Loucy (cell line): Measurements from ENCODE around the gene ATG10.

Experiments used
- H2AFZ ChIP-seq: fragments of 200-600 bp; sonication (generic); 2 replicates; pipeline ENCODE4 v1.6.0; 2016; ENCODE audit warnings: antibody characterized with exemption, mild to moderate bottlenecking, low read length, moderate library complexity
- H3F3A ChIP-seq: fragments of 200-600 bp; 2 replicates; pipeline ENCODE4 v1.6.0; 2016; ENCODE audit warnings: antibody characterized with exemption, low read depth, mild to moderate bottlenecking
- H3K27me3 ChIP-seq: fragments of 200-600 bp; sonication (generic); 2 replicates; pipeline ENCODE4 v1.6.1; 2014; ENCODE audit warnings: low read length, mild to moderate bottlenecking; ENCODE audit not compliant: insufficient read depth, poor library complexity, severe bottlenecking
- H3K36me3 ChIP-seq: fragments of 200-600 bp; sonication (generic); 2 replicates; pipeline ENCODE4 v1.6.1; 2016; ENCODE audit warnings: low read length; ENCODE audit not compliant: insufficient read depth
- H3K4me1 ChIP-seq: fragments of 200-600 bp; sonication (generic); 2 replicates; pipeline ENCODE4 v1.5.1; 2014; ENCODE audit warnings: low read length, mild to moderate bottlenecking; ENCODE audit not compliant: insufficient read depth, poor library complexity, severe bottlenecking
- H3K4me2 ChIP-seq: fragments of 200-600 bp; sonication (generic); 2 replicates; pipeline ENCODE4 v1.6.0; 2014; ENCODE audit warnings: antibody characterized with exemption, low read length, low read depth, mild to moderate bottlenecking; ENCODE audit not compliant: poor library complexity, severe bottlenecking
- H3K4me3 ChIP-seq: fragments of 200-600 bp; sonication (generic); 2 replicates; pipeline ENCODE4 v1.5.1; 2014; ENCODE audit warnings: low read length, mild to moderate bottlenecking, mixed read lengths; ENCODE audit not compliant: poor library complexity, severe bottlenecking
- H3K79me2 ChIP-seq: fragments of 200-600 bp; sonication (generic); 2 replicates; pipeline ENCODE4 v1.6.1; 2014; ENCODE audit warnings: low read length; ENCODE audit not compliant: insufficient read depth
- H3K9ac ChIP-seq: fragments of 200-600 bp; sonication (generic); 2 replicates; pipeline ENCODE4 v1.6.0; 2014; ENCODE audit warnings: mild to moderate bottlenecking, low read depth, low read length, moderate library complexity; ENCODE audit not compliant: poor library complexity, severe bottlenecking
- H3K9me2 ChIP-seq: fragments of 200-600 bp; sonication (generic); replicated peaks from 2 replicates; pipeline ENCODE4 v1.6.1; 2016; ENCODE audit warnings: low read depth, low read length, mixed read lengths
- H3K9me3 ChIP-seq: fragments of 200-600 bp; sonication (generic); 2 replicates; pipeline ENCODE4 v1.6.1; 2014; ENCODE audit warnings: mild to moderate bottlenecking, antibody characterized with exemption, low read length, low read depth; ENCODE audit not compliant: insufficient read depth
- H4K20me1 ChIP-seq: fragments of 200-600 bp; sonication (generic); 2 replicates; pipeline ENCODE4 v1.6.0; 2014; ENCODE audit warnings: antibody characterized with exemption, low read length, mild to moderate bottlenecking; ENCODE audit not compliant: insufficient read depth, poor library complexity, severe bottlenecking
- EZH2phosphoT487 ChIP-seq: fragments of 200-600 bp; IDR thresholded peaks from 2 replicates; pipeline ENCODE4 v1.6.1; 2018; ENCODE audit warnings: antibody characterized with exemption, mild to moderate bottlenecking, moderate library complexity, borderline replicate concordance
- TF ChIP-seq, protein P1 (sequence below): fragments of 200-600 bp; sonication (generic); conservative IDR thresholded peaks from 2 replicates; pipeline ENCODE4 v1.5.1; 2014; ENCODE audit warnings: mild to moderate bottlenecking, antibody characterized with exemption, low read length

ATG10 gene

DNA sequence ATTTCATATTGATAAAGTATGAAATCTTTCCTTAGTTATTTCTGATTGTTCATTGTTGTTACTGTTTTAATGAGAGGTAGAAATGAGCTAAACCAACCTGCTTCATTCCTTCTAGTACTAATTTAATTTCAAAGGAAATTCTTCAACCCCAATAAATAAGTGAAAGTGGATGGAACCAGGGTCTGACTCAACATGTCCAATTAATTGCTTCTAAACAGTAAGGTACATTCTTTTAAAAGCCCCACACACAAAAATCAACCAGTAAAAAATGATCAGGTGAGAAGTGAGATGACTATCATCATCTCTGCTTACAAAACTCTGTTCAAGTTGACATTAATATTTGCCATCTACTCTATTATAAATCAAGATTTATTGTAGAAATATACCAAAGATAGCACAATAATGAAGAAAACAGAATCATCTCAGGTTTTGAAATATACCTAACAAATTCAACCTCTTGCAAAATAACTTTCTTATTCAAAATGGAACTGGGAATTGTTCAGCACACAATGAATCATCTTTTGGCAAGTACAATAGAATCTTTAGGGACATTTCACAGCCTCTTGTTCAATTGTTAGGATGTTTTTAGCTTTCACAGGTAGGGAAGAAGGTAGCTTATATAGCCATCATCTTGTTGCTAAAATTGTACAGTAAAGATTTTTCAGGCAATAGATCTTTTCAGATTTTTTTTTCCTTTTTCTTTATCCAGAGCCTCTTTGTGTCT, 191.8 kb downstream of the ATG10 start:
- H3K9me2 ChIP-seq = no peaks in the 10 kb centered on the region
- no peaks in the 10 kb centered on the region for H3K9me3 ChIP-seq
- no peak overlapping the region for H2AFZ ChIP-seq
- no peak overlapping the region for H3K4me2 ChIP-seq
- no peak overlapping the region for H3K9ac ChIP-seq
- no peaks in the 10 kb centered on the region for H3K36me3 ChIP-seq
- no peaks in the 10 kb centered on the region for H3K79me2 ChIP-seq
- H3K27me3 ChIP-seq = no peaks in the 10 kb centered on the region
- H3K4me3 ChIP-seq = no peak overlapping the region
- TF ChIP-seq, protein P1, sequence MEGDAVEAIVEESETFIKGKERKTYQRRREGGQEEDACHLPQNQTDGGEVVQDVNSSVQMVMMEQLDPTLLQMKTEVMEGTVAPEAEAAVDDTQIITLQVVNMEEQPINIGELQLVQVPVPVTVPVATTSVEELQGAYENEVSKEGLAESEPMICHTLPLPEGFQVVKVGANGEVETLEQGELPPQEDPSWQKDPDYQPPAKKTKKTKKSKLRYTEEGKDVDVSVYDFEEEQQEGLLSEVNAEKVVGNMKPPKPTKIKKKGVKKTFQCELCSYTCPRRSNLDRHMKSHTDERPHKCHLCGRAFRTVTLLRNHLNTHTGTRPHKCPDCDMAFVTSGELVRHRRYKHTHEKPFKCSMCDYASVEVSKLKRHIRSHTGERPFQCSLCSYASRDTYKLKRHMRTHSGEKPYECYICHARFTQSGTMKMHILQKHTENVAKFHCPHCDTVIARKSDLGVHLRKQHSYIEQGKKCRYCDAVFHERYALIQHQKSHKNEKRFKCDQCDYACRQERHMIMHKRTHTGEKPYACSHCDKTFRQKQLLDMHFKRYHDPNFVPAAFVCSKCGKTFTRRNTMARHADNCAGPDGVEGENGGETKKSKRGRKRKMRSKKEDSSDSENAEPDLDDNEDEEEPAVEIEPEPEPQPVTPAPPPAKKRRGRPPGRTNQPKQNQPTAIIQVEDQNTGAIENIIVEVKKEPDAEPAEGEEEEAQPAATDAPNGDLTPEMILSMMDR = no peak
- TF ChIP-seq EZH2phosphoT487 = no peak
- peaks cover 34% of the 10 kb centered on the region for H3K4me1 ChIP-seq
- H3F3A ChIP-seq = no peaks in the 10 kb centered on the region
- no peaks in the 10 kb centered on the region for H4K20me1 ChIP-seq

DNA sequence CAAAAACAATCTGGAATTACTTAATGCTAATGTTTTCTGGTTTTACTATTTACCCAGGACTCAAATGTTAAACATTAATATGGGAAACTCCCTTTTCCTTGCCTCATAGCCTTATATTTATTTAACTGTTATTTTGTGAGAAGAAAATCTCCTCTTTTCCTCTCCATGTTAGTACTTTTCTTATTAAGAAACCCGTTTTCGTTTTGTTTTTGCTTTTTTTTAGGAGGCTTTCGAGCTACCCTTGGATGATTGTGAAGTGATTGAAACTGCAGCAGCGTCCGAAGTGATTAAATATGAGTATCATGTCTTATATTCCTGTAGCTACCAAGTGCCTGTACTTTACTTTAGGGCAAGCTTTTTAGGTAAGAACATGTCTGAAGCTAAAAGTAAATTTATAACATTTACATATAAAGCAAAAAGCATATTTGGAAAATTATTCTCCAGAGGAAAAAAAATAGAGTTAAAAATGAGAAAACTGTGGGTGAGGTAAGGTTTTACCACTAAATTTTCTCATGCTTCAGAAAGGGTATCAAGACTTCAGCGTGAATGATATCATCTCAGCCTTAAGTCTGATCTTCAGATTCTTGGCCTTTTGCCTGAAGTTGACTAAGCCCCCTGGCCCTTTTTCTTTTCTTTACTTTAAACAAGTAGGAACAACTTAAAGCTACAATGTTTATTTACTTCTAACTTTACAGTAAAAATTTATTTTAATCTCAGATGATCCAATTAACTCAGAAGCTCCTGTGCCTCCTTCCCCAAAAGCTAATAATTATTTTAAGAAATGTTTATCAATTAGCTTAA, 192.6 kb downstream of the ATG10 start:
- H3K4me2 ChIP-seq = no peak overlapping the region
- H2AFZ ChIP-seq = no peak overlapping the region
- no peaks in the 10 kb centered on the region for H3K36me3 ChIP-seq
- no peaks in the 10 kb centered on the region for H3K9me2 ChIP-seq
- no peaks in the 10 kb centered on the region for H3K79me2 ChIP-seq
- no peaks in the 10 kb centered on the region for H3K9me3 ChIP-seq
- H3K9ac ChIP-seq = peak overlapping the region; percentile 31
- no peaks in the 10 kb centered on the region for H3F3A ChIP-seq
- no peaks in the 10 kb centered on the region for H4K20me1 ChIP-seq
- H3K4me1 ChIP-seq = peaks cover 28% of the 10 kb centered on the region
- H3K4me3 ChIP-seq = no peak overlapping the region
- no peaks in the 10 kb centered on the region for H3K27me3 ChIP-seq
- no peak for TF ChIP-seq EZH2phosphoT487

DNA sequence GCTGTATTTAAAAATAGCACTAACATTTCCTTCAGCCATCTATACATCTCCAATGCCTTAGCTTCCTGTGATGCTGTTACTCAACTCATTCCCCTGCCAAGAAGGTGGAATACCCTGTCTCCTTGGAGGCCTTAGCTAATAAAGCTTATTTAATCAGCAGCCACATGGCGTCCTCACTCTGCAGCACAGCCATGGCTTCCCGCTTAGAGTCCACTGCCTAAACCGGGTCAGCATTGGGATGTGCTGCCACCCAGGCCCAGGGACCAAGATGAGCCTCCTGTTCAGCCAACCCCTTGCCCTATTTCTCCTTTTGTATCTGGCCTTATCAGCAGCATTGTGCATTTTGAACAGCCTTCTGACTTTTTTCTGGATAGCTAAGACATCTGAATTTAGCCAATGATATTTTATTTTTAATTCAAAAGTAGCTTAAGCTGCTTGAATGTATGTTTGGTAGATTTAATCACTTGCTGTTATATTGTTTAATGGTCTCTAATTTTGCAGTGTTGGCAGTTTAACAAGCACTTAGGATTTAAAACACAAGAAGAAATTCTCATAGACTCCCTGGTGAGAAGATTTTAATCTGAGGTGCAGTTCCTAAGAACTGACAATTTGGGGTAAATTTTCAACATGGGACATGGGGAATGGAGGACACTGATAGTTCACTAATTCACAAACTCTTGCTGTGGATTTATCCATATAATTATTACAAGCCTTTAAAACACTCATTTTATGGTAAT, 193.3 kb downstream of the ATG10 start:
- no peaks in the 10 kb centered on the region for H3K27me3 ChIP-seq
- no peak overlapping the region for H3K4me2 ChIP-seq
- no peaks in the 10 kb centered on the region for H4K20me1 ChIP-seq
- H3K4me1 ChIP-seq = peaks cover 28% of the 10 kb centered on the region
- no peaks in the 10 kb centered on the region for H3K79me2 ChIP-seq
- no peaks in the 10 kb centered on the region for H3K36me3 ChIP-seq
- H2AFZ ChIP-seq = no peak overlapping the region
- no peak overlapping the region for H3K4me3 ChIP-seq
- no peaks in the 10 kb centered on the region for H3K9me2 ChIP-seq
- H3K9ac ChIP-seq = peak overlapping the region; percentile 31
- TF ChIP-seq, protein P1 = no peak
- TF ChIP-seq EZH2phosphoT487 = no peak
- H3K9me3 ChIP-seq = no peaks in the 10 kb centered on the region
- no peaks in the 10 kb centered on the region for H3F3A ChIP-seq
